Measurements from ENCODE around the gene RUNDC3A. TPM values are rescaled to one million over a fixed set of nuclear protein-coding genes. Genes with fewer than 3 reads are reported as not detected.

Gene RUNDC3A
- total RNA-seq, 1 experiment from 2014 or later, result 0.29 TPM

- intact Hi-C loops (cut with micrococcal nuclease), result no loop called here
- no TSS peak for BruUV-seq (replicated peaks)
- no peak for TF ChIP-seq EZH2 (IDR thresholded peaks at IDR 0.05; ENCODE audit: low read length, unreplicated experiment)
- TF ChIP-seq EZH2phosphoT487 (IDR thresholded peaks at IDR 0.05; ENCODE audit: borderline replicate concordance, low read length), result no peak
- no peak for TF ChIP-seq CTCF (conservative IDR thresholded peaks at IDR 0.05; ENCODE audit: low read depth, low read length)
- H3K4me1 ChIP-seq (ENCODE audit: insufficient read depth, low read length), result peaks cover 7% of the 10 kb centered on the region
- no peak overlapping the region for H3K27ac ChIP-seq (ENCODE audit: low read length)
- no peaks in the 10 kb centered on the region for H3K9me2 ChIP-seq (replicated peaks; ENCODE audit: low read length)
- H3K79me2 ChIP-seq (ENCODE audit: low read length), result no peaks in the 10 kb centered on the region
- H3F3A ChIP-seq (ENCODE audit: low read length, unreplicated experiment), result no peaks in the 10 kb centered on the region
- H3K4me3 ChIP-seq (ENCODE audit: low read length), result no peak overlapping the region
- no peaks in the 10 kb centered on the region for H4K20me1 ChIP-seq (ENCODE audit: low read length)
- no peak overlapping the region for H3K9ac ChIP-seq (ENCODE audit: low read length)
- ATAC-seq (no peak), DNase-seq (no peak)
- H3K4me2 ChIP-seq (ENCODE audit: low read length), result no peak overlapping the region
- no peak overlapping the region for H2AFZ ChIP-seq (ENCODE audit: low read length)
- ChIA-PET CTCF (no interaction called here), POLR2A (ENCODE audit: unreplicated experiment) (no interaction called here)
- H3K27me3 ChIP-seq (ENCODE audit: low read length), result no peaks in the 10 kb centered on the region
- H3K9me3 ChIP-seq (ENCODE audit: low read length), result no peaks in the 10 kb centered on the region
- no peaks in the 10 kb centered on the region for H3K36me3 ChIP-seq (ENCODE audit: low read depth, low read length)
Measured at GRCh38 chr17:44334727-44335126, 26.3 kb downstream of the RUNDC3A start.

GRCh38 chr17:44335564-44335963 lies 27.2 kb downstream of the RUNDC3A start:
- no peaks in the 10 kb centered on the region for H4K20me1 ChIP-seq (ENCODE audit: low read length)
- no peak overlapping the region for H2AFZ ChIP-seq (ENCODE audit: low read length)
- intact Hi-C loops (cut with micrococcal nuclease), result no loop called here
- no peak overlapping the region for H3K4me3 ChIP-seq (ENCODE audit: low read length)
- ChIA-PET CTCF (no interaction called here), POLR2A (ENCODE audit: unreplicated experiment) (no interaction called here)
- no peaks in the 10 kb centered on the region for H3K9me3 ChIP-seq (ENCODE audit: low read length)
- no TSS peak for BruUV-seq (replicated peaks)
- H3K27me3 ChIP-seq (ENCODE audit: low read length), result no peaks in the 10 kb centered on the region
- no peak overlapping the region for H3K27ac ChIP-seq (ENCODE audit: low read length)
- DNase-seq, result no peak
- no peaks in the 10 kb centered on the region for H3F3A ChIP-seq (ENCODE audit: low read length, unreplicated experiment)
- H3K79me2 ChIP-seq (ENCODE audit: low read length), result no peaks in the 10 kb centered on the region
- ATAC-seq, result no peak
- H3K36me3 ChIP-seq (ENCODE audit: low read depth, low read length), result no peaks in the 10 kb centered on the region
- H3K9me2 ChIP-seq (replicated peaks; ENCODE audit: low read length), result no peaks in the 10 kb centered on the region
- no peak overlapping the region for H3K4me2 ChIP-seq (ENCODE audit: low read length)
- no peak overlapping the region for H3K9ac ChIP-seq (ENCODE audit: low read length)
- peaks cover 7% of the 10 kb centered on the region for H3K4me1 ChIP-seq (ENCODE audit: insufficient read depth, low read length)
- TF ChIP-seq EZH2 (IDR thresholded peaks at IDR 0.05; ENCODE audit: low read length, unreplicated experiment), result no peak
- TF ChIP-seq CTCF (conservative IDR thresholded peaks at IDR 0.05; ENCODE audit: low read depth, low read length), result no peak
- TF ChIP-seq EZH2phosphoT487 (IDR thresholded peaks at IDR 0.05; ENCODE audit: borderline replicate concordance, low read length), result no peak

- H3K4me2 ChIP-seq (ENCODE audit: low read length), result no peak overlapping the region
- TF ChIP-seq EZH2phosphoT487 (IDR thresholded peaks at IDR 0.05; ENCODE audit: borderline replicate concordance, low read length), result no peak
- no peaks in the 10 kb centered on the region for H3K79me2 ChIP-seq (ENCODE audit: low read length)
- H3K4me1 ChIP-seq (ENCODE audit: insufficient read depth, low read length), result peaks cover 7% of the 10 kb centered on the region
- ChIA-PET CTCF (no interaction called here), POLR2A (ENCODE audit: unreplicated experiment) (no interaction called here)
- intact Hi-C loops (cut with micrococcal nuclease), result no loop called here
- no peak overlapping the region for H3K4me3 ChIP-seq (ENCODE audit: low read length)
- no peaks in the 10 kb centered on the region for H4K20me1 ChIP-seq (ENCODE audit: low read length)
- no TSS peak for BruUV-seq (replicated peaks)
- H3K9me3 ChIP-seq (ENCODE audit: low read length), result no peaks in the 10 kb centered on the region
- no peaks in the 10 kb centered on the region for H3K9me2 ChIP-seq (replicated peaks; ENCODE audit: low read length)
- H3K27me3 ChIP-seq (ENCODE audit: low read length), result no peaks in the 10 kb centered on the region
- ATAC-seq (no peak), DNase-seq (no peak)
- no peak overlapping the region for H3K27ac ChIP-seq (ENCODE audit: low read length)
- H3K9ac ChIP-seq (ENCODE audit: low read length), result no peak overlapping the region
- no peak overlapping the region for H2AFZ ChIP-seq (ENCODE audit: low read length)
- H3F3A ChIP-seq (ENCODE audit: low read length, unreplicated experiment), result no peaks in the 10 kb centered on the region
- no peaks in the 10 kb centered on the region for H3K36me3 ChIP-seq (ENCODE audit: low read depth, low read length)
Measured at GRCh38 chr17:44335968-44336367, 27.6 kb downstream of the RUNDC3A start.

All from PC-3 (cell line).